ENCODE data around the gene PRDM9.
"Not testable (repeated sequence)": the region's sequence is repeated elsewhere in the genome, so short reads cannot be mapped to it uniquely, and the experiment has no call there.

PRDM9 gene

GRCh38 chr5:23507278-23507685 is at the start of gene PRDM9:
Gene PRDM9 (plus strand): TSS chr5:23507609. CDS start chr5:23509034, 1,425 bp downstream.
- DNase-seq = no peak

- no peak for DNase-seq
Measured at GRCh38 chr5:23457780-23458179, 49.6 kb upstream of the PRDM9 start.

- DNase-seq = no peak
Measured at GRCh38 chr5:23459214-23459613, 48.2 kb upstream of the PRDM9 start.

GRCh38 chr5:23461576-23461975 is 45.8 kb upstream of the PRDM9 start:
- DNase-seq = no peak

- DNase-seq = peak; percentile 1
Measured at GRCh38 chr5:23466401-23466912, 41.0 kb upstream of the PRDM9 start.

GRCh38 chr5:23468658-23469057 is 38.8 kb upstream of the PRDM9 start:
- no peak for DNase-seq

GRCh38 chr5:23473915-23474314 is 33.5 kb upstream of the PRDM9 start:
- DNase-seq = no peak

GRCh38 chr5:23474315-23474714 is 33.1 kb upstream of the PRDM9 start:
- DNase-seq = no peak

- DNase-seq = no peak
Measured at GRCh38 chr5:23476580-23476979, 30.8 kb upstream of the PRDM9 start.

- no peak for DNase-seq
Measured at GRCh38 chr5:23482642-23483041, 24.8 kb upstream of the PRDM9 start.

GRCh38 chr5:23483090-23483489 is 24.3 kb upstream of the PRDM9 start:
- no peak for DNase-seq

GRCh38 chr5:23484096-23484495 is 23.3 kb upstream of the PRDM9 start:
- no peak for DNase-seq

GRCh38 chr5:23486227-23486626 is 21.2 kb upstream of the PRDM9 start:
- DNase-seq = not testable (repeated sequence)

- DNase-seq = no peak
Measured at GRCh38 chr5:23490993-23491392, 16.4 kb upstream of the PRDM9 start.

- DNase-seq = no peak
Measured at GRCh38 chr5:23494558-23494957, 12.9 kb upstream of the PRDM9 start.

- DNase-seq = no peak
Measured at GRCh38 chr5:23496576-23496975, 10.8 kb upstream of the PRDM9 start.

GRCh38 chr5:23506329-23507236 is 826 bp upstream of the PRDM9 start:
- no peak for DNase-seq

- not testable (repeated sequence) for DNase-seq
Measured at GRCh38 chr5:23510434-23510833, 3.0 kb downstream of the PRDM9 start.

- DNase-seq = no peak
Measured at GRCh38 chr5:23522553-23522952, 15.1 kb downstream of the PRDM9 start.

- no peak for DNase-seq
Measured at GRCh38 chr5:23523031-23523430, 15.6 kb downstream of the PRDM9 start.

GRCh38 chr5:23523998-23524397 is 16.6 kb downstream of the PRDM9 start:
- DNase-seq = no peak

GRCh38 chr5:23525751-23526150 is 18.3 kb downstream of the PRDM9 start:
- DNase-seq = no peak

GRCh38 chr5:23526616-23527015 is 19.2 kb downstream of the PRDM9 start:
- not testable (repeated sequence) for DNase-seq

GRCh38 chr5:23527216-23527920 is 20.0 kb downstream of the PRDM9 start:
- not testable (repeated sequence) for DNase-seq
